HG02970 (cell line): ENCODE results near the gene MRC1.

Experiments
- ATAC-seq: cut with Tn5 transposase; IDR thresholded peaks from one replicate; pipeline ENCODE4 v1.9.1; 2021; ENCODE audit warnings: mild to moderate bottlenecking, moderate library complexity, moderate number of reproducible peaks; ENCODE audit not compliant: unreplicated experiment, low FRiP score

MRC1 gene

DNA sequence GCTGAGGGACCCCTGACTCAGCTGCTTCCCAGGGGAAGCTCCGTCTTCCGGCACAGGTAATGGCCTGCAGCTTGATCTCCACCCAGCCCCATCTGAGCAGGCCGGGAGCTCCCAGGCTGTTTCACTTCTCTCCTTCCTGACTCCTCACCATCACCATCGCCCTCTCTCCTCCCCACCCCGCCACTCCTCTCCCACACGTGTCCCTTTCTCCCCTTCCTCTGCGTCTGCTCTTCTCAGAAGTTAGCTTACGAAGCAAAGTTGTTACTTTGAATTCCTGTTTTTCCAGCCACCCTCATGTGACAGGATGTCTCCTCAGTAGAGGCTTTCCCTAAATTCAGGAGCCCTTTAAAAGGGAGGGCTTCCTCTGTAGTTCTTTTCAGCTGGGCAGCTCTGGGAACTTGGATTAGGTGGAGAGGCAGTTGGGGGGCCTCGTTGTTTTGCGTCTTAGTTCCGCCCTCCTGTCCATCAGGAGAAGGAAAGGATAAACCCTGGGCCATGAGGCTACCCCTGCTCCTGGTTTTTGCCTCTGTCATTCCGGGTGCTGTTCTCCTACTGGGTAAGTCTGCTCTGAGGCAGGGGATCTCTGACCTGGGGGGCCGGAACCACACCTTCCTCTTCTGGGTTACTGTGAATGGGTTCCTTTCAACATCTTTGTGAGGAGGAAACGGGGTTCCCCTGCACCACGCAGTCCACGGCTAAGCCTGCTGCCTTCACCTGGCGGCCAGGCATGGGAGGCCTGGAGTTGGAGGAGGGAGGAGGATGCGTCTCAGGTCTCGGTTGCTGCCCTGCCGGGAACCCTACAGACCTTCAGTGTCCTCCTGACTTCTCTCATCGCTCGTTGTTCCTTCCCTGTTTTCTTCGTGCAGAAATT, at the start of gene MRC1:
MRC1 (plus strand) TSS at position 378 of the 871 bp plus-strand sequence; CDS start at position 496, 118 bp downstream.
- ATAC-seq, result no peak

DNA sequence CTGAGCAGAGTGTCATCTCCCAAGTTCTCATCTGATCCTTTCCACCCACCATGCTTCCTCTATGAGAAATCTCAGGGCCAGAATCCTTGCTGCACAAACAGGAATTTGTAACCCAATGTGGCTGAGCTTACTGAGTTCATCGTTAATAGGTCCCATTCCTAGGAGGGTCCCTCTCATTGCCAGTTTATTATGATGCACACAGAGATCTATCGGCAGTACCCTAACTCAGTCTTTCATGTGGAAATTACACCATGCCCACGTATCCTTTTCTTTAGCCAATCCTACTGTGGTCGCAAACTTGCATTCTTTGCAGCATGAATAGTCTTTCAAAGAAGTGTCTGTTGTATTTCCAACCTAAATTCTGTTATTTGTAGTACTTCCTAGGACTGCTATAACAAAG, 45.0 kb upstream of the MRC1 start:
- ATAC-seq, result no peak

DNA sequence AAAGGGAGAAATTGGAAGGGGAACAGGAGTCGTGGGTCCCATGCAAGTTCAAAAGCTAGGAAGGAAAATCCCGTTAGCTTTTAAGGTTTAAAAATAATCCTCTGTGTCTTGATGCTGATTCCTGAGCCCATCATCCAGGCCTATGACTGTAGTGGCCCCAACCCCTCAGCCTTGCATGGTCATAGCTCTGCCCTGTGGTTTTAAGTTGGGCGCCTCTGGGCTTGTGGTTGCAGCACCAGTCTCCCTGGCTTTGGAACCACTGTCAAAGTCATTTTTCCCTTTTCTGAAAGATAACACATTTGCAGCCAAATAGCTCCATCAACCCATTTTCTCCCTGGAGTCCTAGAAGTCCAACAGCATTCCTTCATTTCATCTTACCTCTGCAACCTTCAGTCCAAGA, 43.5 kb upstream of the MRC1 start:
- no peak for ATAC-seq

DNA sequence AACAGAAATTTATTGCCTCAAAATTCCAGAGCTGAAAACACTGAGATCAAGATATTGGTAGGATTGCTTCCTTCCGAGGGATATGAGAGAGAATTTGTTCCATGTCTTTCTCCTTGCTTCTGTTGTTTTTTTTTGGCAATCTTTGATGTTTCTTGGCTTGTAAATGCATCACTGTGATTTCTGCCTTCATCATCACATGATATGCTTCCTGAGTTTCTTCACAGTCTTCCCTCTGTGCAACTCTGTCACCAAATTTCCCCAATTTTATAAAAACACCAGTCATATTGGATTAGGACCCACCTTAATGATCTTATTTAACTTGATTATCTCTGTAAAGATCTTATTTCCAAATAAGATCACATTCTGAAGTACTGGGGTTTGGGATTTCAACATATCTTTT, 42.4 kb upstream of the MRC1 start:
- no peak for ATAC-seq

DNA sequence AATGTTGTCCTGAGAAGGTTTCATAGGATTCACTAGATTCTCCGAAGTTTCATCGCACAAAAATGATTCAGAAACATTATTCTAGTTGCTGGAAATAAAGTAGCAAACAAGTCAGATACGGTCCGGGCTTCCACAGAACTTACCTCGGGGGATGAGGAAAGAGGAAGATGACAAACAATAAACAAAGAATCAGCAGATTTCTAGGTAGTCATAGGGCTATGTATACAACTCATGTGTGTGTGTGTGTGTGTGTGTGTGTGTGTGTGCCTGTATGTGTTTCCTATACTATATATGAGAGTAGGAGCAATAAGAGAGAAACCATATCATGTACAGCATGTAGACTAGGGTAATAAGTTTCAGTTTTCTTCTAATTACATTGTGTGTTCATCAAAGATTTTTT, 40.7 kb upstream of the MRC1 start:
- no peak for ATAC-seq

- ATAC-seq, result no peak
These were observed 40.2 kb upstream of the MRC1 start for GRCh38 chr10:17768957-17769356.

DNA sequence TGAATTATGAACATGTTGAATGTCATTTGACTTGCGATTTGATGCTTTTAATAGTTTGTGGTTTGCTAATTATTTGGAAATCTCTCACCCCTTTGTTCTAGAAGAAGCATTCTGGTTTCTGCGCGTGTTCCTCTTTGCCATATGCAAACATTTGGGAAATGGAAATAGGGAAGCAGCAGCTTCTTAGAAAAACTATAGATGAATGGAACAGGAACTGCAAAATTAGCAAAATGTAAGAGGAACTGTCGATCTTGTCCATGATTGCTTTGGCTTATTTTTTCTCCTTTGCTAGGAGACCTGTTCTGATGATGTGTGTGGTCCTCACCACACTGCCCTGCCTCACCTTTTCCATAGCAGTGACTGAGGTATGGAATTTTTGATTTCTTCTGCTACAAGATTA, 38.1 kb upstream of the MRC1 start:
- no peak for ATAC-seq

- ATAC-seq, result no peak
These were observed 29.4 kb upstream of the MRC1 start for GRCh38 chr10:17779784-17780183.

DNA sequence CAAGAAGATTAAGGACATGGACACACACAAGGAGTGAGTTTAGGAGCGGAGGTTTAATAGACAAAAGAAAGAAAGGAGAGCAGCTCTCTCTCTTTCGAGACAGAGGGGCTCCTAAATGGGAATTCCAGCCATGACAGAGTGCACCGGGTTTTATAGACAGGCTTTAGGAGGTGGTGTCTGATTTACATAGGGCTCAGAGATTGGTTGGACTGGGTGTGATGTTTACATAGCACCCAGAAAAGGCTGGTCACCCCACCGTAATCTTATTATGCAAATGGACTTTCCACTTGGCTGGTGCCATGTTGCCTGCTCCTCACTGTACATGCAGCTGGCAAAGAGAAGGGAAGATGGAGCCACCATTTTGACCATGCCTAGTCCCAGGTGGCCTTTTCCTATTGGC, 28.4 kb upstream of the MRC1 start:
- no peak for ATAC-seq

GRCh38 chr10:17781856-17782255, 27.3 kb upstream of the MRC1 start:
- no peak for ATAC-seq

- ATAC-seq, result no peak
These were observed 26.1 kb upstream of the MRC1 start for GRCh38 chr10:17782921-17783665.

DNA sequence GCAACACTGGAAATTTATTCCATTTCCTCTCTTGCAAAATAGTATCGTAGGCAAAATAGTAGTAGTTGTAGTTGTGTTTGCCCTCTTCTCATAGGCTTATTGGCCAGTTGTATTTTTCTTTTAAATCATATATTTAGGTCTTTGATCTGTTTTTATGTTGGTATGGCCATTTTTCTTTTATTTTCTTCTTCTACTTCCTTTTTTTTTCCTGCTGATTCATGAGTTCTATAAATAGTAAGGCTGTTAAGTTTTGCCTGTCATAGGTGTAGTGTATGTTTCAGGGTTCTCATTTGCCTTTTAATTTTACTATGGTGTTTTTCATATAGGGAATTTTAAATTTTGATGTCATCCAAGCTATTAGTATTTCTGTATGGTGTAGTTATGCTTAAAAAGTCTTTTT, 25.4 kb upstream of the MRC1 start:
- ATAC-seq, result no peak

- ATAC-seq, result no peak
These were observed 24.5 kb upstream of the MRC1 start for GRCh38 chr10:17784688-17785087.

DNA sequence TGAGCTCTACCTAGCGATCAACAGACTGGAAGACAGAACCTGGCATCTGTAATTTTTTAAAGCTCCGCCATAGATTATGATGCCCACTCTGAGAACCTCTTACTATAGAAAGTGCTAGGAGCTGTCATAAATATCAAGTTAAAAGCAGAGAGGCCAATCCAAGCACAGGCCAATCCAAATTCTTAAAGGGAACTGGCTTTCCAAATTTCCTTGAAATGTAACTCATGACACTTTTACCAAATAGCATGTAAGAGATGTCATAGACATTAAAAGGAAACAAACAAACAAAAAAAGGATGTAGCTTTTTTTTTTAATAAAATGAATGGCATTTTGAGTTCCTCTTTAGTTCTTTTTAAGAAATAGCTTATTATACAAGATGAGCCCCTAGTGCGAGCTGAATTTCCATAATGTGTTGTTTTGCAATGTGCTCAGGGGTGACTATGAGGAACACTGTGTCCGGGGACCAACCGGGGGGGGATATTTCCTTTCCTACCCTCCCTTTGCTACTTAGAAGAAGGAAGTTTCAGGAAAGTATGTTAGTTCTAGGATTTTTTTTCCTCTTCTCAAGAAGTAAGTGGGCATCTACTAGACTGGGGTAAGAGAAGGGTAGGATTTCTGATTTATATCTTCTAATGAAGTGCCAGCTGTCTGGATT, 23.7 kb upstream of the MRC1 start:
- ATAC-seq, result no peak

GRCh38 chr10:17787087-17787961, 21.8 kb upstream of the MRC1 start:
- no peak for ATAC-seq

DNA sequence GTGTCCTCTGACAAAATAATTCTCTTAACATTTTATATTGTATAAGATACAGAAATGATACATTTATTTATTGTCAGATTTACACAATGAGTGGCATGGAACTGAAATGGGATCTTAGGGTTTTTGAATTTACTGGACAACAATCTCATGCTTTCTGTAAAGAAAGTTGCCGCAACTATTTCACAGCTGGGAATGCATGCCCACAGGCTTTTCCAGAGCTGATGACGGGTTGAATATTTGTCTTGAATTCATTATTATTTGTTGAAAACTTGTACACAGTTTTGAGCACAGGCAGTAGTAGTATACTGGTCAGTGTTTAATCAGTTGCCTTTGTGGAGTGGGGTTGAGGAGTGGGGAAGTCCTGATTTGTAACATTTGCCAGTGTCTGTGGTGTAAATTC, 20.5 kb upstream of the MRC1 start:
- ATAC-seq, result no peak

- ATAC-seq, result no peak
These were observed 19.8 kb upstream of the MRC1 start for GRCh38 chr10:17789396-17789795.

GRCh38 chr10:17790651-17791050, 18.5 kb upstream of the MRC1 start:
- no peak for ATAC-seq

DNA sequence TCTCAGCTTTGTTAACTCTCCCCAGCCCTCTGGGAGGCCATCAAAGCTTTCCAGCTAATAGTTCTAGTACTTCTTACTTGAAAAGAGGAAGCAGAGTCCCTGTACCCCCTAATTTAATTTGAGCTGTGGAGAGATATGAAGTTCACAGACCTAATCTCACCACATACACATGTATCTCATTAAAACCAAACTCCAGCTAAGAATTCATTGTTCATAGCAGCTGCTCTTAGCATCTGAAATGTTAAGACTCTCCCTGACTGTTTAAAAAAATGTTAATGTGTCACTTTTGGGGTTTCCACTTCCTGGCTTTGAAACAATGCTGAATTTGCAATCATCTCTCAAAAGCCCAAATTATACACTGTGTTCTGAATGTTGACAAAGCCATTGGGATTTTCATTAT, 16.2 kb upstream of the MRC1 start:
- no peak for ATAC-seq
